Measurements from ENCODE around the gene ZNF454. TPM values are rescaled to one million over a fixed set of nuclear protein-coding genes. Genes with fewer than 3 reads are reported as not detected.

Gene ZNF454
- total RNA-seq, 1 donor from 2014 or later = 0.32 TPM

DNA sequence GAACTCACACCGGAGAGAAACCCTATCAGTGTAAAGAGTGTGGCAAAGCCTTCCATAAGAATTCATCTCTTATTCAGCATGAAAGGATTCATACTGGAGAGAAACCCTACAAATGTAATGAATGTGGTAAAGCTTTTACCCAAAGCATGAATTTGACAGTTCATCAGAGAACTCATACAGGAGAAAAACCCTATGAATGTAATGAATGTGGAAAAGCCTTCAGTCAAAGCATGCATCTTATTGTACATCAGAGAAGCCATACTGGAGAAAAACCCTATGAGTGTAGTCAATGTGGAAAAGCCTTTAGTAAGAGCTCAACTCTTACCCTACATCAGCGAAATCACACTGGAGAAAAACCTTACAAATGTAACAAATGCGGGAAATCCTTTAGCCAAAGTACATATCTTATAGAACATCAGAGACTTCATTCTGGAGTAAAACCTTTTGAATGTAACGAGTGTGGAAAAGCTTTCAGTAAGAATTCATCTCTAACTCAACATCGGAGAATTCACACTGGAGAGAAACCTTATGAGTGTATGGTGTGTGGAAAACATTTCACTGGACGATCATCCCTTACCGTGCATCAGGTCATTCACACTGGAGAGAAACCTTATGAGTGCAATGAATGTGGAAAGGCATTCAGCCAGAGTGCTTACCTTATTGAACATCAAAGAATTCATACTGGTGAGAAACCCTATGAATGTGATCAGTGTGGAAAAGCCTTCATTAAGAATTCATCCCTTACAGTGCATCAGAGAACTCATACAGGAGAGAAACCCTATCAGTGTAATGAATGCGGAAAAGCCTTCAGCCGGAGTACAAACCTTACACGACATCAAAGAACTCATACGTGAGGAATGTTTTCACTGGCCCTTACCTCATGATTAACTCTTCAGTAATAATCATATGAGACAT lies 8.9 kb upstream of the ZNF454 start:
- TF ChIP-seq, protein P1, sequence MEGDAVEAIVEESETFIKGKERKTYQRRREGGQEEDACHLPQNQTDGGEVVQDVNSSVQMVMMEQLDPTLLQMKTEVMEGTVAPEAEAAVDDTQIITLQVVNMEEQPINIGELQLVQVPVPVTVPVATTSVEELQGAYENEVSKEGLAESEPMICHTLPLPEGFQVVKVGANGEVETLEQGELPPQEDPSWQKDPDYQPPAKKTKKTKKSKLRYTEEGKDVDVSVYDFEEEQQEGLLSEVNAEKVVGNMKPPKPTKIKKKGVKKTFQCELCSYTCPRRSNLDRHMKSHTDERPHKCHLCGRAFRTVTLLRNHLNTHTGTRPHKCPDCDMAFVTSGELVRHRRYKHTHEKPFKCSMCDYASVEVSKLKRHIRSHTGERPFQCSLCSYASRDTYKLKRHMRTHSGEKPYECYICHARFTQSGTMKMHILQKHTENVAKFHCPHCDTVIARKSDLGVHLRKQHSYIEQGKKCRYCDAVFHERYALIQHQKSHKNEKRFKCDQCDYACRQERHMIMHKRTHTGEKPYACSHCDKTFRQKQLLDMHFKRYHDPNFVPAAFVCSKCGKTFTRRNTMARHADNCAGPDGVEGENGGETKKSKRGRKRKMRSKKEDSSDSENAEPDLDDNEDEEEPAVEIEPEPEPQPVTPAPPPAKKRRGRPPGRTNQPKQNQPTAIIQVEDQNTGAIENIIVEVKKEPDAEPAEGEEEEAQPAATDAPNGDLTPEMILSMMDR (IDR thresholded peaks at IDR 0.05) = no peak
- Mint-ChIP-seq H3K27me3 (ENCODE audit: low read depth) (no peaks in the 10 kb centered on the region), H3K4me3 (ENCODE audit: unreplicated experiment) (no peak overlapping the region), H3K36me3 (ENCODE audit: low read depth) (peaks cover 77% of the 10 kb centered on the region), H3K9me3 (ENCODE audit: low read depth) (peaks cover 84% of the 10 kb centered on the region), H3K27ac (ENCODE audit: unreplicated experiment) (no peak overlapping the region), H3K4me1 (ENCODE audit: low read depth) (no peaks in the 10 kb centered on the region)
- DNase-seq (ENCODE audit: low spot score) = no peak

DNA sequence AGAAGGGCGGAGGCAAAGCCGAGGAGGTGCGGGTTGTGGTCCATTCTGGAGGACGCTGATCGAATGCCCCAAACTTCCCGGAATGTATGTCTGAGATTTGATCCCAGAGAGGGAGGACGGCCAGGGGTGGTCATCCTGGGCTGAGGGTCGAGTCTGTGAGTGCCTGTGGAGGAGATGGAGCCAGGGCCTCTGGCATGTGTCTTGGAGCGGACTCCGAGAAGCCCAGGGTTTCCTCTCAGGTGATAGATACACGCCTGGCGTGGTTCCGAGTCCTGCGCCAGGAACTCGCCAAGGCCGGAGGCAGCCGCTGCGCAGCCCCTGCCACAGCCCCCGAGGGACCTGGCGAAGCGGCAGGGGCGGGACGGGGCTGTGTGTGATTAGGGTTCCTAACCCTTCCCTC lies 363 bp downstream of the ZNF454 start:
- no peak for DNase-seq (ENCODE audit: low spot score)
- Mint-ChIP-seq H3K9me3 (ENCODE audit: low read depth) (peaks cover 75% of the 10 kb centered on the region), H3K4me1 (ENCODE audit: low read depth) (no peaks in the 10 kb centered on the region), H3K36me3 (ENCODE audit: low read depth) (peaks cover 33% of the 10 kb centered on the region), H3K27ac (ENCODE audit: unreplicated experiment) (no peak overlapping the region), H3K27me3 (ENCODE audit: low read depth) (no peaks in the 10 kb centered on the region), H3K4me3 (ENCODE audit: unreplicated experiment) (no peak overlapping the region)
- TF ChIP-seq, protein P1 (IDR thresholded peaks at IDR 0.05) = no peak

DNA sequence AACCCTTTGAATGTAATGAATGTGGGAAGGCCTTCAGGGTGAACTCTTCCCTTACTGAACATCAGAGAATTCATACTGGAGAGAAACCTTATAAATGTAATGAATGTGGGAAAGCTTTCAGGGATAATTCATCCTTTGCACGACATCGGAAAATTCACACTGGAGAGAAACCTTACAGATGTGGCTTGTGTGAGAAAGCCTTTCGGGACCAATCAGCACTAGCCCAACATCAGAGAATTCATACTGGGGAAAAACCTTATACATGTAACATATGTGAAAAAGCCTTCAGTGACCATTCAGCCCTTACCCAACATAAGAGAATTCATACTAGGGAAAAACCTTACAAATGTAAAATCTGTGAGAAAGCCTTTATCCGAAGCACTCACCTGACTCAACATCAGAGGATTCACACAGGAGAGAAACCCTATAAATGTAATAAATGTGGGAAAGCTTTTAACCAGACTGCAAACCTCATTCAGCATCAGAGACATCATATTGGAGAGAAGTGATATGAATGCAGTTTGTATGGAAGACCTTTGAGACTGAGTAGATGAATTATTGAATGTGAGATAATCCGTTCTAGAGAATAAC lies 24.6 kb downstream of the ZNF454 start:
- H3K4me1 Mint-ChIP-seq (ENCODE audit: low read depth) = no peaks in the 10 kb centered on the region
- H3K9me3 Mint-ChIP-seq (ENCODE audit: low read depth) = peaks cover 82% of the 10 kb centered on the region
- no peak overlapping the region for H3K4me3 Mint-ChIP-seq (ENCODE audit: unreplicated experiment)
- TF ChIP-seq, protein P1 (IDR thresholded peaks at IDR 0.05) = no peak
- no peaks in the 10 kb centered on the region for H3K27me3 Mint-ChIP-seq (ENCODE audit: low read depth)
- no peak for DNase-seq (ENCODE audit: low spot score)
- no peak overlapping the region for H3K27ac Mint-ChIP-seq (ENCODE audit: unreplicated experiment)
- H3K36me3 Mint-ChIP-seq (ENCODE audit: low read depth) = peaks cover 25% of the 10 kb centered on the region

DNA sequence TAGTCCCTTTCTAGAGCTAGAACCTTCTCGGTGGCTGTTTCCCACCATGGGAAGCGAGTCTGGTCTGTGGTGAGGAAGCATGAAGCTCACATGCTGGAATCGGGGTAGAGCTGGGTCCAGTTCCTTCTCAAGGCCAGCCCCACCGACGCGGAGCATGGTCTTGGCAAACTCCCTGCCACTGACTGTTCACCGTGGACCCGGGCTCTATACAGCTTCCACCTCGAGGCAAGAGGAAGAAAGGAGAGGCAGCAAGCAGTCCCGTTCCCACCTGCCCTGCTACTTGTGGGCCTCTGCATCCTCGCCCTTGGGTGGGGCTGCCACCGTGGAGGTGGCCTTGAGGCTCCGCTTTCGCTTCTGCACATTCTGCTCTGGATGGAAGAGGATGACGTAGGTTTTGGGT lies 40.4 kb downstream of the ZNF454 start:
- Mint-ChIP-seq H3K9me3 (ENCODE audit: low read depth) (peaks cover 64% of the 10 kb centered on the region), H3K36me3 (ENCODE audit: low read depth) (peaks cover 2% of the 10 kb centered on the region), H3K27me3 (ENCODE audit: low read depth) (no peaks in the 10 kb centered on the region), H3K4me3 (ENCODE audit: unreplicated experiment) (no peak overlapping the region), H3K4me1 (ENCODE audit: low read depth) (no peaks in the 10 kb centered on the region), H3K27ac (ENCODE audit: unreplicated experiment) (no peak overlapping the region)
- DNase-seq (ENCODE audit: low spot score) = no peak
- TF ChIP-seq, protein P1 (IDR thresholded peaks at IDR 0.05) = no peak

DNA sequence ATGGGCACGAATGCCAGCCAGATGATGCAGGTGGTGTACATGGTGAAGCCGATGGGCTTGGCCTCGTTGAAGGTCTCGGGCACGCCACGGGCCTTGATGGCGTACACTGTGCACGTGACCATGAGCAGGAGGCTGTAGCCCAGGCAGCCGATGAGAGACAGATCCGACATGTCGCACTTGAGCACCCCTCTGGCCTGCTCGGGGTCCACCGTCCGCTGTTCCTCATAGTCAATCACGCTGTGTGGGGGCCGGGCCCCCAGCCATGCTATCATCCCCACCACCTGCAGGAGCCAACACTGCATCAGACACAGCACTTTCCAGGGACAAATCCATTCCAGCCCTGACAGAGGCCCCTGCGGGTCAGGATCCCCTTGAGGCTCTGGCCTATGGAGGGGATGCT lies 41.9 kb downstream of the ZNF454 start:
- no peak for DNase-seq (ENCODE audit: low spot score)
- no peak overlapping the region for H3K4me3 Mint-ChIP-seq (ENCODE audit: unreplicated experiment)
- H3K4me1 Mint-ChIP-seq (ENCODE audit: low read depth) = no peaks in the 10 kb centered on the region
- TF ChIP-seq, protein P1 (IDR thresholded peaks at IDR 0.05) = no peak
- H3K27me3 Mint-ChIP-seq (ENCODE audit: low read depth) = no peaks in the 10 kb centered on the region
- peaks cover 58% of the 10 kb centered on the region for H3K9me3 Mint-ChIP-seq (ENCODE audit: low read depth)
- H3K36me3 Mint-ChIP-seq (ENCODE audit: low read depth) = peaks cover 2% of the 10 kb centered on the region
- no peak overlapping the region for H3K27ac Mint-ChIP-seq (ENCODE audit: unreplicated experiment)
